ENCODE results near the gene IFT74.

IFT74 gene

GRCh38 chr9:26955921-26956859 lies at the start of gene IFT74:
TSS of gene IFT74 (plus strand) at chr9:26956412. CDS start at chr9:26961968, 5,556 bp downstream.
- peak; percentile 98 for DNase-seq

- no peak for DNase-seq
Measured at GRCh38 chr9:26913138-26913668, 43.0 kb upstream of the IFT74 start.

- no peak for DNase-seq
Measured at GRCh38 chr9:26919698-26920097, 36.5 kb upstream of the IFT74 start.

GRCh38 chr9:26925609-26926008 lies 30.6 kb upstream of the IFT74 start:
- no peak for DNase-seq

- no peak for DNase-seq
Measured at GRCh38 chr9:26928902-26929495, 27.2 kb upstream of the IFT74 start.

- DNase-seq = no peak
Measured at GRCh38 chr9:26935847-26936246, 20.4 kb upstream of the IFT74 start.

- DNase-seq = no peak
Measured at GRCh38 chr9:26937816-26938371, 18.3 kb upstream of the IFT74 start.

- DNase-seq = no peak
Measured at GRCh38 chr9:26939955-26940711, 16.1 kb upstream of the IFT74 start.

GRCh38 chr9:26940779-26941178 lies 15.4 kb upstream of the IFT74 start:
- no peak for DNase-seq

- DNase-seq = no peak
Measured at GRCh38 chr9:26945591-26945990, 10.6 kb upstream of the IFT74 start.

GRCh38 chr9:26946753-26947727 lies 9.2 kb upstream of the IFT74 start, which contains the start of gene PLAA:
TSS of gene PLAA (minus strand) at chr9:26947242. CDS start at chr9:26947045, 197 bp downstream.
- peak; percentile 90 for DNase-seq

- no peak for DNase-seq
Measured at GRCh38 chr9:26947736-26948135, 8.5 kb upstream of the IFT74 start.

- DNase-seq = no peak
Measured at GRCh38 chr9:26949637-26950069, 6.6 kb upstream of the IFT74 start.

- DNase-seq = no peak
Measured at GRCh38 chr9:26950521-26950920, 5.7 kb upstream of the IFT74 start.

GRCh38 chr9:26951794-26952193 lies 4.4 kb upstream of the IFT74 start:
- DNase-seq = no peak

GRCh38 chr9:26954050-26954508 lies 2.1 kb upstream of the IFT74 start:
- DNase-seq = no peak

GRCh38 chr9:26955222-26955903 lies 849 bp upstream of the IFT74 start:
- DNase-seq = no peak

- DNase-seq = no peak
Measured at GRCh38 chr9:26956860-26957233, 635 bp downstream of the IFT74 start.

- no peak for DNase-seq
Measured at GRCh38 chr9:26971721-26972120, 15.5 kb downstream of the IFT74 start.

- DNase-seq = no peak
Measured at GRCh38 chr9:26973989-26974388, 17.8 kb downstream of the IFT74 start.

- DNase-seq = no peak
Measured at GRCh38 chr9:26974927-26975326, 18.7 kb downstream of the IFT74 start.

All from fibroblast of skin of right quadriceps (primary cell).